ENCODE measurements around the gene HECW1. TPM values are rescaled to one million over a fixed set of nuclear protein-coding genes. Genes with fewer than 3 reads are reported as not detected.

Gene HECW1
- total RNA-seq, 2 experiments from 2014 or later = not detected

DNA sequence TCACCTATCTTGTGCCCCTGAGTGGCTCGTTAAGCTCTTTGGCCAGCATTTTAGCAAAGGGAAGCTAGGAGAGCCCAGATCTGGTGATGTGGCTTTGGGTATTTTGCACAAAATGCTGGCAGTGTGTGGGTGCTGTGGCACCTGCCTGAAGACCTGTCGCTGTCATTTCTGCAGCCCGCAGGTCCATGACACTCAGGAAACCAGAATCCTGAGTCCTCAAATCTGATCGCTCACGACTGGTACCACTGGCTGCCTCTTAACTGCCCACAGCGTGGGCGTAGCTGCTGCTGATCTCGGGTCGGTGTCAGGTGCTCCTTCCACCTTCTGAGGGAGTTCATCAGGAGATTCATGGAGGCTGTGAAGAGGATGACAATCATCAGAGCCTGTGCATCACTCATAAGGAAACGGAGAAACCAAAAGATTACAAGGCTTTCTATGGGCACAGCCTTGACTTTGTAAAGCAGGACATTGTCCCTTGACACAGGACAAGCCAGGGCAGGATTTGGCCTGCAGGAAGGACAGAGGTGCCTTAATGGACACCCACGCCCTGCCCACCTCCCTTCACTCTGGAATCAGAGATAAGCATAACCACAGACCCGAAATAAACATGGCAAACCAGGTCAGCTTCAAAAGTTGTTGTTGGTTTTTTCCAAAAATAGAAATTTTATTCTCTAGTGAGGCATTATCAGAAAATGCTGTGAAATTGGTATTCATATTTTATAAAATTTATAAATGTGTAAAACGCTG, 399.5 kb downstream of the HECW1 start:
- Mint-ChIP-seq H3K27me3 (peaks cover 19% of the 10 kb centered on the region), H3K4me1 (peaks cover 34% of the 10 kb centered on the region), H3K27ac (no peak overlapping the region), H3K36me3 (ENCODE audit: low read depth) (no peaks in the 10 kb centered on the region), H3K9me3 (no peaks in the 10 kb centered on the region), H3K4me3 (no peak overlapping the region)
- no peak for DNase-seq
- ChIA-PET CTCF (interaction anchor here (0.6 to 1.2 kb wide), 3 partner anchors 32 to 326 kb away, joined by 3 read pairs; partner anchors contain the start of gene STK17A), POLR2A (interaction anchor here (1.9 kb wide), 1 partner anchor 71 kb away, joined by 4 read pairs; the partner anchor contains the start of gene STK17A)

DNA sequence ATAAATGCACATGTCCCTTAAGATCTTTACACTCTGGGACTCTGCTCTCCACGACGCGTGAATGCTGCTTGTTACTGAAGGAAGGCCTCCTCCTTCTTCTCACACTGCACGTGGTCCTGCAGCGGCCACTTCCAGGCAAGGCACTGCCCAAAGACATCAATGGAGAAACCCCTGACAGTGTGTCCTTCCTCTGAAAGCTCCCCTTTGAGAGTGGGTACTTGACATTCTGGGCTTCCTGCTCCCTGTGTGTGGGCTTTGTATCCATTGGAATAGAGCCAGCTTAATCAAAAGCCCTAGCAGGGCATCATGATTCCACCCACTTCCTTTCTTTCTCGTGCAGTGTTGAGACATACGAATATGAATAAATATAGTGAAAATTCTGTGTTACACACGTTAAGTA, 400.8 kb downstream of the HECW1 start:
- ChIA-PET CTCF (interaction anchor here (1.1 to 1.2 kb wide), 3 partner anchors 59 to 325 kb away, joined by 3 to 4 read pairs (median 4); partner anchors contain the start of gene STK17A), POLR2A (interaction anchor here (1.9 kb wide), 1 partner anchor 69 kb away, joined by 4 read pairs; the partner anchor contains the start of gene STK17A)
- no peak for DNase-seq
- no peaks in the 10 kb centered on the region for H3K9me3 Mint-ChIP-seq
- peaks cover 17% of the 10 kb centered on the region for H3K27me3 Mint-ChIP-seq
- no peak overlapping the region for H3K4me3 Mint-ChIP-seq
- no peak overlapping the region for H3K27ac Mint-ChIP-seq
- H3K36me3 Mint-ChIP-seq (ENCODE audit: low read depth) = no peaks in the 10 kb centered on the region
- peaks cover 43% of the 10 kb centered on the region for H3K4me1 Mint-ChIP-seq

DNA sequence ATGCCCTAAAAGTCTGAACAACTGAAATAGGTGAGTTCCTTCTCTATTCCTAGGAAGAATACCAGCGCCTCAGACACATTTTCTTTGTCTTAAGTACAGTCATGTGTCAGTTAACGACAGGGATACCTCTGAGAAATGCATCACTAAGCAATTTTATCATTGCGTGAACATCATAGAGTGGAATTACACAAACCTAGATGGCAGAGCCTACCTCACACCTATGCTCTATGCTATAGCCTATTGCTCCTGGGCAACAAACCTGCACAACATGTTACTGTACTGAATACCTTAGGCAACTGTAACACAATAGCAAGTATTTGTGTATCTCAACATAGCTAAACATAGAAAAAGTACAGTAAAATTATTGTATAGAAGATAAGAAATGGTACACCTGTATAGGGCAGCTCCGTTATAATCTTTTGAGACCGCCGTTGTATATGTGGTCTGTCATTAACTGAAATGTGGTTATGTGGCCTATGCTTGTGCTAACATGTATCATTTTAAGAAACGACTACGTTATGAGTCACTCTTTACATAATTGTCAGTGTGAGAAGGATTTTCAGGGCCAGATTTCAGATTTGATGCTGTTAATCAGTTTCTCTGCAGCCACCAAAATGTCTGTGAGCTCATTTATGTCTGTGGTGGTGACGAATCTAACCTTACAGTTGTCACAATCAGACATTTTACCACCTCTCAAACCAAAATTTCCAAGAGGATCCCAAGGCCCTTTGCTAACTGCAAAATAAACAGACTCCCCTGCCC, 404.3 kb downstream of the HECW1 start:
- DNase-seq = peak; percentile 21
- CTCF ChIA-PET = interaction anchor here (0.6 to 1.8 kb wide), 6 partner anchors 66 to 323 kb away, joined by 3 to 9 read pairs (median 4); partner anchors contain the start of gene STK17A
- Mint-ChIP-seq H3K4me1 (peaks cover 39% of the 10 kb centered on the region), H3K27ac (peak overlapping the region; percentile 62), H3K27me3 (peaks cover 12% of the 10 kb centered on the region), H3K9me3 (no peaks in the 10 kb centered on the region), H3K4me3 (peak overlapping the region; percentile 40), H3K36me3 (ENCODE audit: low read depth) (no peaks in the 10 kb centered on the region)
- POLR2A ChIA-PET = interaction anchor here (0.8 to 1.7 kb wide), 6 partner anchors 8 to 213 kb away, joined by 3 to 7 read pairs (median 4); partner anchors contain the start of genes COA1 and STK17A

DNA sequence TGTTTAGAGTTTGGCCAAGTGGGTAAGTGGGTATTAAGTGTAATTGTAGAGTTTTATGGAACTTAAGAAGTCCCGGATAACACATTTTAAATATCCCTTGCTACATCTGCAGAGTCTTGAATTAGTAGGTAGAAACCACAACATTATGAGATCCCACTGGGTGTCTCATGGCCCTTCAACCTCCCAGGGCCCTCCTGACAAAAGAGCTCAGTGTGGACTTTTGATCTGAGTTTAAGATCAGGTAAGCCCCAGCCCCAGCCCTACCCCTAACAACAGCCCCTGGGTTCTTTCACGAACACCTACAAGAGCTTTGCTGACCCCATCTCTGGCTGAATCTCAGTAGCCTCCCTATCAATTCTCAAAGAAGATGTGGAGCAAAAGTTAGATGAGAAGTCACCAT, 405.0 kb downstream of the HECW1 start:
- CTCF ChIA-PET = interaction anchor here (1.0 to 1.8 kb wide), 5 partner anchors 65 to 322 kb away, joined by 3 to 9 read pairs (median 5); partner anchors contain the start of gene STK17A
- peaks cover 35% of the 10 kb centered on the region for H3K4me1 Mint-ChIP-seq
- peaks cover 9% of the 10 kb centered on the region for H3K27me3 Mint-ChIP-seq
- POLR2A ChIA-PET = interaction anchor here (1.2 to 1.7 kb wide), 6 partner anchors 9 to 212 kb away, joined by 3 to 7 read pairs (median 4); partner anchors contain the start of genes COA1 and STK17A
- H3K36me3 Mint-ChIP-seq (ENCODE audit: low read depth) = no peaks in the 10 kb centered on the region
- H3K9me3 Mint-ChIP-seq = no peaks in the 10 kb centered on the region
- peak overlapping the region; percentile 62 for H3K27ac Mint-ChIP-seq
- no peak overlapping the region for H3K4me3 Mint-ChIP-seq
- DNase-seq = no peak

DNA sequence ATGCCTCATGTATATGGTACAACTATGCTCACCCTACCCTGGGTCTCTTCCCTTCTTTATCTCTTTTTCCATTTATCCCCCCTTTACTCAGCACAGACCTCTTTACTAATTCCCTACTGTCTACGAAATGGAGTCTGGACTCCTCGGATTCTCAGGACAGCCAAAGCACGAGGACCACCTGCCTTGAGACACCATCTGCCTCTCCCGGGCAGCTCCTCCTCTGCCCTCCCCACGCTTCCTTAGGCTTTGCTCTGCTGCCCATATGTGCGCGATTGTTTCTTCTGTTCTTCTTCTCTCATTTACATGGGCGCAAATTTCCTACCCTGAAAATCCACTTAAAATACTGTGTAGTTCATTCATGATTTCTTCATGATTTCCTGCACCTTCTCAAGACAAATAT, 407.8 kb downstream of the HECW1 start:
- POLR2A ChIA-PET = no interaction called here

DNA sequence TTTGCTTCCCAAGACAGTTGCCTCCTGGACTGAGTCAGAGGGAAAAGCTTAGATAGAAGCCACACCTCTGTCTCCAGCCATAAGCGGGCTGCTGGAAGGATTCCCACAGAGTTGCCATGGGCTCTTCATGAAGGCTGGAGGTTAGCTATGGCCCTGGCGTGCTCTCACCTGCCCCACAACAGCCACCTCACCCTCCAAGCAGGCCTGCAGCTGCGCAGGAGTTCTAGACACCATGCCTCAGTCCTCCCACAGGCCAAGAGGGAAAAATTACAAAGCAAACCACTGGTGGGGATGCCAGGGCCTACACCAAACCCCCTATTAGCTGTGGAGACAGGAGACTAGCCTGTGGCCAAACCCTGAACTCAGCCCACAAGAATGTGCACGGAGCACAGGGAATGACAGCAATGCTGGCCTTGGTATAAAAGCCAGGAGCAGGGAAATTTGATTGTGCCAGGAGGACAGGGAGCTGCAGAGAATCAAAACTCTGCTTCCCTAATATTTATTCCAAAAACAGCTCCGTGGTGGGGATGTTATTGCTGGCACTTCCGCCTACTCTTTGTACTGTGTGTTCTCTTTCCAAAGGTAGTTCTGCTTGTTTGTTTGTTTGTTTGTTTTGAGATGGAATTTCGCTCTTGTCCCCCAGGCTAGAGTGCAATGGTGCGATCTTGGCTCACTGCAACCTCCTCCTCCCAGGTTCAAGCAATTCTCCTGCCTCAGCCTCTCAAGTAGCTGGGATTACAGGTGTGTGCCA, 410.1 kb downstream of the HECW1 start:
- DNase-seq = no peak
- ChIA-PET POLR2A (no interaction called here), CTCF (no interaction called here)
- Mint-ChIP-seq H3K9me3 (no peaks in the 10 kb centered on the region), H3K27me3 (peaks cover 10% of the 10 kb centered on the region), H3K4me3 (no peak overlapping the region), H3K27ac (no peak overlapping the region), H3K36me3 (ENCODE audit: low read depth) (no peaks in the 10 kb centered on the region), H3K4me1 (peaks cover 3% of the 10 kb centered on the region)

More for the DNA sequence above, 407.8 kb downstream of the HECW1 start:
- no peak for DNase-seq
- Mint-ChIP-seq H3K9me3 (no peaks in the 10 kb centered on the region), H3K4me3 (no peak overlapping the region), H3K27me3 (peaks cover 5% of the 10 kb centered on the region), H3K4me1 (peaks cover 18% of the 10 kb centered on the region), H3K36me3 (ENCODE audit: low read depth) (no peaks in the 10 kb centered on the region), H3K27ac (no peak overlapping the region)
- CTCF ChIA-PET = no interaction called here

DNA sequence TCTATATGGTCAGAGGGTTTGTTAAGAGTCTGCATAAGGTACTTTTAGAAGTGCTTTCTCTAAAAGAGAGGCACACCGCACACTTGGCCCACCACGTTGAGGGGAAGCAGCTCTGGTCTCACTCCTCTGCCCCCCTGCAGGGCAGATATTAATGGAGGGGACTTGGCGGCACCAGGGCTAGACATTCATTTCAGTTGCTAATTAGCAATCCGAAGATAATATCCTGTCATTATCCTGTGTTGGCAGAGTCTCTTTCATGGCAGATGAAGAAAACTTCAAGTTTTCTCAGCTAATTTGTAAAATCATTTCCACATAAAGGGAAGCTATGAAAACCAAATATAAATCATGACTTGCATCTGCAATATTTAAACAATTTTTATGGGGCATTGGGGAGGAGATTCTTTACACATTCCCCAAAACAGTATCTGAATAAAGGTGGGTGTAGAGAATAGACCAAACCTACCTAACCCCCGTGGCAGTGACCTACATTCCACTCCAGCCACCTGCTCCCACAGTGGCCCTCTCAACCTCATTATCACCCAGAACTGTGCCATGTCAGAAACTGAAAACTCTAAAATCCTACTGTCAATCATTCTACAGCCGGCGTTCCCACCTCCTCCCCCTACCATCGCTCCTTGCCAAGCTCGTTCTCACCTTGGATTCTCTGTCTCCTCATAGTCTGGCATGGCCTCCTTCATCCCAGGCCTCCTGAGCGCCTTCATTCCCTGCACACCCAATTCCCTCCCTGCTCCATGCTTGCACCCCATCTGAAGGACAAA, 416.3 kb downstream of the HECW1 start:
- Mint-ChIP-seq H3K4me3 (no peak overlapping the region), H3K4me1 (no peaks in the 10 kb centered on the region), H3K36me3 (ENCODE audit: low read depth) (no peaks in the 10 kb centered on the region), H3K9me3 (no peaks in the 10 kb centered on the region), H3K27ac (no peak overlapping the region), H3K27me3 (peaks cover 9% of the 10 kb centered on the region)
- POLR2A ChIA-PET = no interaction called here
- CTCF ChIA-PET = no interaction called here
- no peak for DNase-seq

DNA sequence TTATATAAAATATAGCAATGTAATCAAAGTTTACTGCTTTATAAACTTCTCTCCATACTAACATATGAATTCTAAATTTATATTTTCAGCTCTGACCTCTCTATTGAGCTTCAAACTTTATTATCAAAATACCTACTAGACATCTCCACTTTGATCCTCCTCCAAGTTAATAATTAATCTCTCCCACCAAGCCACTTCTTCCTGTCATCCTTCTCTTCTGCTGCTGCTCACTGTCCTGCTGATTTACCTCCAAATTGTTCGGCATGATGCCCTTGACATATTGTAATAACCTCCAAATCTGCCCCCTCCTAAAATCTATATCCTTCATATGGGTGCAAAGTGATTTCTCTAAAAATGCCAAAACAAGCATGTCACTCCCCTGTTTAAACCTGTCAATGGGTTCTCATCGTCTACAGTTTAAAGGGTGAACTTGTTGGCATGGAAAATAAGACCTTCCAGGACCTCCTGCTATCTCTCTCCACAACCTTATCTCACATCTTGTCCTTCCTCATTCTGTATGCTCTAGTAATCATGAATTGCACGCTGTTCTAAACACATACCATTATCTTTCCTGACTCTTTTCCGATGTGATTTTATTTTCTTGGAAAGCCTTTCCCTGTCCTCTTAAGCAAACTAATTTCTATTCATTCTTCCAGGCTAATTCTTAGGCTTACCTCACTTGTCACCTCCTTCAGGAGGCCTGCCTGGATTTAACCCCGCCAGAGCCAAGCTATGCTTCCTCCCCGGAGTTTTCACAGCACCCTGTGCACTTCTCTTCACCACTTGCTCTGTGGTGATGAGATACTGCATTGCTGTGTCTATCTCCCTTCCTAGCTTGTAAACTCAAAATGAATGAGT, 418.3 kb downstream of the HECW1 start:
- ChIA-PET POLR2A (no interaction called here), CTCF (no interaction called here)
- Mint-ChIP-seq H3K27ac (no peak overlapping the region), H3K9me3 (no peaks in the 10 kb centered on the region), H3K27me3 (peaks cover 6% of the 10 kb centered on the region), H3K36me3 (ENCODE audit: low read depth) (no peaks in the 10 kb centered on the region), H3K4me3 (no peak overlapping the region), H3K4me1 (no peaks in the 10 kb centered on the region)
- DNase-seq = no peak

DNA sequence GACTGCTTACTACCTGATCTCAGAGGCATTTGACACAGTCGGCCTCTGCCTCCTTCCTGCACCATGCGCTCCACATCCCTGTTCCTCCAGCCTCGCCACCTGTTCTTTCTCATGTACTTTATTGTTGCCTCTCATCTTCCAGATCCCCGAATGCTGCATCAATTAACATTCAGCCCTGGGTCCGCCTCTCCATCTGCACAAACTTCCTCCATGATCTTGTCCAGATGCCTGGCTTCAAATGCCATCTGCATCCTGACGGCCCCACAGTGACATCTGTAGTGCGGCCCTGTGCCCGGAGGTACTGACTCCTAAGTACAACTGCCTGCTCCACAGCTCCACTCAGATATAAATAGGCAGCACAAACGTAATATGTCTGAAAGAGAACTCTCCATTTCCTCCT, 419.3 kb downstream of the HECW1 start:
- Mint-ChIP-seq H3K36me3 (ENCODE audit: low read depth) (no peaks in the 10 kb centered on the region), H3K27me3 (peaks cover 6% of the 10 kb centered on the region), H3K4me1 (no peaks in the 10 kb centered on the region), H3K27ac (no peak overlapping the region), H3K9me3 (no peaks in the 10 kb centered on the region), H3K4me3 (no peak overlapping the region)
- DNase-seq = no peak
- CTCF ChIA-PET = no interaction called here
- POLR2A ChIA-PET = no interaction called here

DNA sequence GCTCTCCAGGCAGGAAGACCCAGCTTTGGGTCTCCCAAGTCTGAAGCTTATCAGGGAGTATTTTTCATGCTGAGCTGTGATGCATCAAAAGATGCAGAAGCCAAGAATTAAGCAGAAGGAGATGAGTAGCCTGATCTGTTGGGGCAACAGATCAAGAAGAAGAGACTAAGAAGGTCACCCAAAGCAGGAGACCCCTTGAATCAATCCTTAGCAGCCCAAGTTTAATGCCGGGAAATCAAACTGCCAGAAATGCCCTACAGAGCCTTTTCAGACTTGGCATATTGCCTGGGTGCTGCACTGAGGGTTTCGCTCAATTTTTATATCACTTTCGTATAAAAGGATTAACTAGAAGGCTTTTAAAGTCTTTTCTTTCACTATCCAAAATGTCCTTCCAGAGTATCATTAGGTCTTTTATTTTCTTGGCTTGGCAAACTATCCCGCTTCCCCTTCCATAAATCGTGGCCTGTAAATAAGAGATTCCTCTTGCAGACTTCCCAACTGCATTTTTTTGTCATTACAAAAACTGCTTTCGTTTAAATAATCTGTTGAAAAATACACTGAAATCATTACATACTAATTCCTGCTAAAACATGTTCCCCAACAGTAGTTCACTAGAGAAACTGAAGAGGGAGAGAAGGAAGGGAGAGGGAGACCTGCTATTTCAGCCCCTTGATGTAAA, 421.5 kb downstream of the HECW1 start:
- POLR2A ChIA-PET = no interaction called here
- H3K36me3 Mint-ChIP-seq (ENCODE audit: low read depth) = no peaks in the 10 kb centered on the region
- H3K4me3 Mint-ChIP-seq = no peak overlapping the region
- H3K27ac Mint-ChIP-seq = no peak overlapping the region
- DNase-seq = no peak
- no peaks in the 10 kb centered on the region for H3K4me1 Mint-ChIP-seq
- CTCF ChIA-PET = no interaction called here
- no peaks in the 10 kb centered on the region for H3K9me3 Mint-ChIP-seq
- H3K27me3 Mint-ChIP-seq = peaks cover 6% of the 10 kb centered on the region

DNA sequence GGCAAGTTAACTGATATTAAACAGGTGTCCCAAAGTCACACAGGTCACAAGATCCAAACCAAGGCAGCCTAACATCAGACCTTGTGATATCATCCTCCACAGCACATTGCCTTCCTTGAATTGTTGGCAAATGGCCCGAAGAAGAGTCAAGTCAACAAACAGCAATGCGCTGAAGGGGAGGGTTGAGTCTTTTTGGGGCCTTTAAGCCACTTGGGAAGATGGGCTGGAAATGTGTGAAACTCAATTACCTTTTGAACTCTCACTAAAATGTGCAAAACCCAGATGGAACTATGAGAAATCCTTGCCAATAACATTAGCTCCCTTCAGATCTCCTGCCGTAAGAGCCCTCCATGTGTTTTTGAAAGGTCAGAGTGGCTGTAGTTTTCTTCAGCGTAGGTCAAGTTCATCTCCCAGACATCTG, 422.6 kb downstream of the HECW1 start:
- Mint-ChIP-seq H3K36me3 (ENCODE audit: low read depth) (no peaks in the 10 kb centered on the region), H3K27ac (no peak overlapping the region), H3K4me1 (no peaks in the 10 kb centered on the region), H3K4me3 (no peak overlapping the region), H3K27me3 (peaks cover 2% of the 10 kb centered on the region), H3K9me3 (no peaks in the 10 kb centered on the region)
- DNase-seq = no peak
- POLR2A ChIA-PET = no interaction called here
- CTCF ChIA-PET = no interaction called here

Data from activated CD4-positive, alpha-beta memory T cell treated with anti-CD3 and anti-CD28 coated beads, Interleukin-2, amount 10 ng/mL, durations not matched to agents 7 days and 5 days (primary cell).